Stimulated activated CD8-positive, alpha-beta memory T cell treated with anti-CD3 and anti-CD28 coated beads, Interleukin-12 subunit alpha, Interleukin-12 subunit beta, amount 100 ng/mL, for 4 hours (primary cell): ENCODE measurements around the gene TFAP2E.
"Not testable (repeated sequence)": the region's sequence is repeated elsewhere in the genome, so short reads cannot be mapped to it uniquely, and the experiment has no call there.

ENCODE experiments used
- DNase-seq: peaks from one replicate; pipeline ENCODE4 v3.0.0-alpha.2; 2020; ENCODE audit warnings: low read depth

Gene TFAP2E

GRCh38 chr1:35574125-35574654, 1.1 kb downstream of the TFAP2E start:
- no peak for DNase-seq

GRCh38 chr1:35574655-35575415, 1.7 kb downstream of the TFAP2E start:
- no peak for DNase-seq

GRCh38 chr1:35575416-35575958, 2.4 kb downstream of the TFAP2E start:
- DNase-seq, result no peak

- DNase-seq, result no peak
Observed at GRCh38 chr1:35576061-35576765, 3.1 kb downstream of the TFAP2E start.

GRCh38 chr1:35576766-35577070, 3.6 kb downstream of the TFAP2E start:
- not testable (repeated sequence) for DNase-seq

- peak; percentile 36 for DNase-seq
Observed at GRCh38 chr1:35577071-35577998, 4.2 kb downstream of the TFAP2E start.

- no peak for DNase-seq
Observed at GRCh38 chr1:35580949-35581388, 7.9 kb downstream of the TFAP2E start.

GRCh38 chr1:35581621-35582020, 8.5 kb downstream of the TFAP2E start:
- DNase-seq, result not testable (repeated sequence)

- DNase-seq, result no peak
Observed at GRCh38 chr1:35585281-35585680, 12.2 kb downstream of the TFAP2E start.

- not testable (repeated sequence) for DNase-seq
Observed at GRCh38 chr1:35585805-35586204, 12.7 kb downstream of the TFAP2E start.

- no peak for DNase-seq
Observed at GRCh38 chr1:35586808-35587207, 13.7 kb downstream of the TFAP2E start.

- no peak for DNase-seq
Observed at GRCh38 chr1:35587736-35588135, 14.6 kb downstream of the TFAP2E start.

- DNase-seq, result no peak
Observed at GRCh38 chr1:35588197-35588910, 15.2 kb downstream of the TFAP2E start.

GRCh38 chr1:35589516-35590427, 16.7 kb downstream of the TFAP2E start:
- DNase-seq, result no peak

GRCh38 chr1:35590476-35591040, 17.4 kb downstream of the TFAP2E start:
- no peak for DNase-seq

GRCh38 chr1:35591211-35591610, 18.1 kb downstream of the TFAP2E start:
- DNase-seq, result no peak

GRCh38 chr1:35592991-35593769, 20.1 kb downstream of the TFAP2E start:
- no peak for DNase-seq

GRCh38 chr1:35594005-35594760, 21.1 kb downstream of the TFAP2E start:
- no peak for DNase-seq
